ENCODE data around the gene WDR64.

Gene WDR64

GRCh38 chr1:241640867-241641622 lies 11.0 kb upstream of the WDR64 start:
- H3K4me3 ChIP-seq (ENCODE audit: control insufficient read depth, low read depth, low read length): no peak overlapping the region
- DNase-seq (ENCODE audit: low read depth): no peak
- no peak for TF ChIP-seq CTCF (IDR thresholded peaks at IDR 0.05; ENCODE audit: control insufficient read depth, insufficient read depth, low read depth, low read length, missing control alignments)

- no peak overlapping the region for H3K4me3 ChIP-seq (ENCODE audit: control insufficient read depth, low read depth, low read length)
- no peak for DNase-seq (ENCODE audit: low read depth)
- no peak for TF ChIP-seq CTCF (IDR thresholded peaks at IDR 0.05; ENCODE audit: control insufficient read depth, insufficient read depth, low read depth, low read length, missing control alignments)
These were observed 10.1 kb upstream of the WDR64 start for GRCh38 chr1:241641773-241642592.

GRCh38 chr1:241642593-241642944 lies 9.5 kb upstream of the WDR64 start:
- TF ChIP-seq CTCF (IDR thresholded peaks at IDR 0.05; ENCODE audit: control insufficient read depth, insufficient read depth, low read depth, low read length, missing control alignments): no peak
- H3K4me3 ChIP-seq (ENCODE audit: control insufficient read depth, low read depth, low read length): no peak overlapping the region
- DNase-seq (ENCODE audit: low read depth): no peak

GRCh38 chr1:241644259-241644658 lies 7.8 kb upstream of the WDR64 start:
- DNase-seq (ENCODE audit: low read depth): no peak
- no peak for TF ChIP-seq CTCF (IDR thresholded peaks at IDR 0.05; ENCODE audit: control insufficient read depth, insufficient read depth, low read depth, low read length, missing control alignments)
- no peak overlapping the region for H3K4me3 ChIP-seq (ENCODE audit: control insufficient read depth, low read depth, low read length)

GRCh38 chr1:241645199-241645598 lies 6.9 kb upstream of the WDR64 start:
- no peak for DNase-seq (ENCODE audit: low read depth)
- no peak for TF ChIP-seq CTCF (IDR thresholded peaks at IDR 0.05; ENCODE audit: control insufficient read depth, insufficient read depth, low read depth, low read length, missing control alignments)
- H3K4me3 ChIP-seq (ENCODE audit: control insufficient read depth, low read depth, low read length): no peak overlapping the region

GRCh38 chr1:241646201-241646600 lies 5.9 kb upstream of the WDR64 start:
- no peak for DNase-seq (ENCODE audit: low read depth)
- H3K4me3 ChIP-seq (ENCODE audit: control insufficient read depth, low read depth, low read length): no peak overlapping the region
- TF ChIP-seq CTCF (IDR thresholded peaks at IDR 0.05; ENCODE audit: control insufficient read depth, insufficient read depth, low read depth, low read length, missing control alignments): no peak

Measured in AG09309 (cell line).